ENCODE data around the gene RBM47. TPM values are rescaled to one million over a fixed set of nuclear protein-coding genes. Genes with fewer than 3 reads are reported as not detected.
A peak's percentile ranks its signal among the peaks of the same experiment; 100 is the strongest.

RBM47 gene
- total RNA-seq, 1 donor from 2014 or later, result 37.8 TPM

GRCh38 chr4:40595981-40596380, 33.7 kb downstream of the RBM47 start:
- no peak for DNase-seq (ENCODE audit: low spot score in 2 of 2, unreplicated experiment in 2 of 2)
- peaks cover 18% of the 10 kb centered on the region for H3K36me3 Mint-ChIP-seq
- no peaks in the 10 kb centered on the region for H3K27me3 Mint-ChIP-seq (ENCODE audit: low read depth)
- no peak for TF ChIP-seq CTCF (IDR thresholded peaks at IDR 0.05; ENCODE audit: unreplicated experiment)
- H3K4me1 Mint-ChIP-seq, result peaks cover 15% of the 10 kb centered on the region
- H3K27ac Mint-ChIP-seq, result peak overlapping the region; percentile 52
- no peak overlapping the region for H3K4me3 Mint-ChIP-seq
- no peaks in the 10 kb centered on the region for H3K9me3 Mint-ChIP-seq

- H3K36me3 Mint-ChIP-seq, result peaks cover 24% of the 10 kb centered on the region
- no peak for DNase-seq (ENCODE audit: low spot score in 2 of 2, unreplicated experiment in 2 of 2)
- TF ChIP-seq CTCF (IDR thresholded peaks at IDR 0.05; ENCODE audit: unreplicated experiment), result no peak
- H3K4me3 Mint-ChIP-seq, result no peak overlapping the region
- H3K4me1 Mint-ChIP-seq, result peaks cover 15% of the 10 kb centered on the region
- H3K27me3 Mint-ChIP-seq (ENCODE audit: low read depth), result no peaks in the 10 kb centered on the region
- H3K9me3 Mint-ChIP-seq, result no peaks in the 10 kb centered on the region
- H3K27ac Mint-ChIP-seq, result peak overlapping the region; percentile 31
These were observed 35.1 kb downstream of the RBM47 start for GRCh38 chr4:40594261-40595178.

GRCh38 chr4:40592034-40592433, 37.6 kb downstream of the RBM47 start:
- Mint-ChIP-seq H3K4me1 (peaks cover 32% of the 10 kb centered on the region), H3K27me3 (ENCODE audit: low read depth) (no peaks in the 10 kb centered on the region), H3K4me3 (no peak overlapping the region), H3K36me3 (peaks cover 26% of the 10 kb centered on the region), H3K9me3 (no peaks in the 10 kb centered on the region), H3K27ac (no peak overlapping the region)
- no peak for DNase-seq (ENCODE audit: low spot score in 2 of 2, unreplicated experiment in 2 of 2)
- TF ChIP-seq CTCF (IDR thresholded peaks at IDR 0.05; ENCODE audit: unreplicated experiment), result no peak

- no peak for TF ChIP-seq CTCF (IDR thresholded peaks at IDR 0.05; ENCODE audit: unreplicated experiment)
- Mint-ChIP-seq H3K9me3 (no peaks in the 10 kb centered on the region), H3K36me3 (peaks cover 14% of the 10 kb centered on the region), H3K27me3 (ENCODE audit: low read depth) (no peaks in the 10 kb centered on the region), H3K27ac (no peak overlapping the region), H3K4me3 (no peak overlapping the region), H3K4me1 (peaks cover 40% of the 10 kb centered on the region)
- DNase-seq (ENCODE audit: low spot score in 2 of 2, unreplicated experiment in 2 of 2), result no peak
These were observed 41.8 kb downstream of the RBM47 start for GRCh38 chr4:40587826-40588225.

- Mint-ChIP-seq H3K4me3 (no peak overlapping the region), H3K27me3 (ENCODE audit: low read depth) (no peaks in the 10 kb centered on the region), H3K9me3 (no peaks in the 10 kb centered on the region), H3K27ac (peak overlapping the region; percentile 62), H3K4me1 (peaks cover 40% of the 10 kb centered on the region), H3K36me3 (peaks cover 14% of the 10 kb centered on the region)
- TF ChIP-seq CTCF (IDR thresholded peaks at IDR 0.05; ENCODE audit: unreplicated experiment), result no peak
- DNase-seq (ENCODE audit: low spot score in 2 of 2, unreplicated experiment in 2 of 2), result no peak
These were observed 42.3 kb downstream of the RBM47 start for GRCh38 chr4:40587351-40587750.
